CD4-positive, alpha-beta T cell treated with Interleukin-21 for 1 hour (primary cell): Measurements from ENCODE around the gene PHPT1.

ENCODE experiments used
- DNase-seq: peaks from one replicate; pipeline ENCODE4 v3.0.0-alpha.2; 2020

Gene PHPT1

DNA sequence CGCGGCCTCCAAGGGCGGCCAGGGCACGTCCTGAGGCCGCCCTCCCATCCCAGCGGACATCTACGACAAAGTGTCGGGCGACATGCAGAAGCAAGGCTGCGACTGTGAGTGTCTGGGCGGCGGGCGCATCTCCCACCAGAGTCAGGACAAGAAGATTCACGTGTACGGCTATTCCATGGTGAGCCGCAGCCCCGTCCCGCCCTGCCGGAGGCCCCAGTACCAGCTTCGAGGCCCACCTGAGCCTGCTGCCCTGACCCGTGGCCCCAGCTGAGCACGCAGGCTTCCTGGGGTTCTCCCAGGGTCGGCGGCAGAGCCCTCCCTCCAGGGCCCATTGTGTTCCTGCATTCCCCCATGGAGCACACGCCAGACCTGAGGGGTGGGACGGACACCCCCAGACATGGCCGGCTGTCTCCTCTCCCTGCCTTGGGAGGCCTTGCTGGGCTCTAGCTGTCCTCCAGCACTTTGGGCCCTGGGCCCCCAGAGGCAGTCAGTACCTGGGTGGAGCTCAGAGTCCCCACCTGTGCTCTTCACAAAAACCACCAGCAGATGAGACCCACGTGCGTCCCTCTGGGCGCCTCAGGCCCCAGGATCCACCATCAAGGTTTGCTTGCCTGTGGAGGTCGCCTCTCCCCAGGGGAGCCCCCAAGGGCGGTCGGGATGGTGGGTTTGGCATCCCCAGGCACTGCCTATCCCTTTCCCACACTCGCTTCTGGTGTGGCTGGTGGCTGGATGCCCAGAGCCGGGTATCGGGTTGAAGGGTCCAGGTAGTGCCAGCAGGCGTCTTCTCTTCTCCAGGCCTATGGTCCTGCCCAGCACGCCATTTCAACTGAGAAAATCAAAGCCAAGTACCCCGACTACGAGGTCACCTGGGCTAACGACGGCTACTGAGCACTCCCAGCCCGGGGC, 1.0 kb downstream of the PHPT1 start:
- DNase-seq, result no peak

DNA sequence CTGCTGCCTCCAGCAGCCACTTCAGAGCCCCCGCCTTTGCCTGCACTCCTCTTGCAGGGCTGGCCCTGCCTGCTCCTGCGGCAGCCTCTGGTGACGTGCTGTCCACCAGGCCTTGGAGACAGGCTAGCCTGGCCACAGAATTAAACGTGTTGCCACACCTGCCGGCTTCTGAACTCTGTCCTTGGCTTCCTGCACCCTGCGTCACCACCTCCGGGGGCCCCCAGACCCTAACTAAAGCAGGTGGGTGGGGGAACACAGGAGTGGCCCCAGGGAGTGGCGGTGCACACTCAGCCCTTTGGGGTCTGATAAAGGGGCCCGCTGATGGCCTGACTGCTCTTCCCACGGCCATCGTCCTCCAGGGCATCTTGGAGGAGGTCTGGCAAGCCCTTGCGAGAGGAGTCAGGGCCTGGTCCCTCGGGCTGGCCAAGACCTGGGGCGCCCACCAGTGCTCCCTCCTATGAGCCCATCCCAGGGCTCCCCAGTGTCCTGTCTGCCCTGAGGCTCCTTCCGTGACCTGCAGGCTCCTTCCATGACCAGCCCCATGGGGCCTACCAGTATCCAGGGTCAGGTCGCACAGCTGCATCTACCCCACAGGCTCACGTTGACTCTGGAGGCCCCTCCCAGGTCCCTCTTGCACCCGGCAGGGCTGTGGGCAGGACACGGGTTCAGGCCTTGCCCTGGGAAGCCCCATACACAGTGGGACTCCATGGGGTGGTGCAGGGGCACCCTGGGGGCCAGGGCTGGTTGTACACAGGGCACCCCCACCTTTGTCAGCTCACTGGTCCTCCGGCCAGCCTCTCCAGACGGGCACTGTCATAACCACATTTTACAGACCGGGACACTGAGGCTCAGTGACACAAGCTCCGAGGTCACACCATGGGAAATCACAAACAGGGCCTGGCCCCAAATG, 1.9 kb downstream of the PHPT1 start:
- no peak for DNase-seq

DNA sequence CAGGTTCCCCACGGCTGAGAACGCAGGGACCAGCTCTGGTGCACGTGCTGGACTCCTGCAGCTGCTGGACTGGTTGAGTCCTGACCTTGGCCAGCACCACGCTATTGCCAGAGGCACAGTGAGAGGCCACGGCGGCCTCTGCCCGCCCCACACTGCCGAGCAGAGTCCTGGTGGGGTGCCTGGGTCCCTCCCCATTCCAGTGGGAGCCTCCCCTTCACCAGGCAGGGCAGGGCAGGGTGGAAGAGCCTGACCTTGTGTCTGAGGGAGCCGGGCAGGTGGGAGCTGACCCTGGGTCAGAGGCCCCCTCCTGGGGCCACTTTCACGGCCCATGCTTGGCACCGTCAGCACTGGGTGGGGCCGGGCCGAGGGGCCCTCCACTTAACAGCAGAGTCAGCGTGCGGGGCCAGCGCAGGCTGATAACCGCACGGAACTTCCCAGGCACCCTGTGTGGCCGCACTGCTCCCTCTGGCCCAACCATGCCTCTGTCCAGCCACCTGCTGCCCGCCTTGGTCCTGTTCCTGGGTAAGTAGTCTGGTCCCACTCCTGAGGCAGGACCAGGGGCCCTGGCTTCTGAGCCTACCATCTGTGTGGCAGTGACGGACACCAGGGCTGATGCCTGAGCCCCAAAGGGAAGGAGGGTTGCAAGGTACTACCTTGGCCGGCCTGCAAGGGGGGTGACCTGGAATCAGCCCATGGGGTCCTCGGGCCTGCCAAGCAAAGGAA, 2.9 kb downstream of the PHPT1 start, which contains the start of gene MAMDC4:
Gene MAMDC4 (plus strand): TSS at position 406 of the 723 bp plus-strand sequence. CDS start 71 bp downstream, at position 477.
- DNase-seq, result no peak

DNA sequence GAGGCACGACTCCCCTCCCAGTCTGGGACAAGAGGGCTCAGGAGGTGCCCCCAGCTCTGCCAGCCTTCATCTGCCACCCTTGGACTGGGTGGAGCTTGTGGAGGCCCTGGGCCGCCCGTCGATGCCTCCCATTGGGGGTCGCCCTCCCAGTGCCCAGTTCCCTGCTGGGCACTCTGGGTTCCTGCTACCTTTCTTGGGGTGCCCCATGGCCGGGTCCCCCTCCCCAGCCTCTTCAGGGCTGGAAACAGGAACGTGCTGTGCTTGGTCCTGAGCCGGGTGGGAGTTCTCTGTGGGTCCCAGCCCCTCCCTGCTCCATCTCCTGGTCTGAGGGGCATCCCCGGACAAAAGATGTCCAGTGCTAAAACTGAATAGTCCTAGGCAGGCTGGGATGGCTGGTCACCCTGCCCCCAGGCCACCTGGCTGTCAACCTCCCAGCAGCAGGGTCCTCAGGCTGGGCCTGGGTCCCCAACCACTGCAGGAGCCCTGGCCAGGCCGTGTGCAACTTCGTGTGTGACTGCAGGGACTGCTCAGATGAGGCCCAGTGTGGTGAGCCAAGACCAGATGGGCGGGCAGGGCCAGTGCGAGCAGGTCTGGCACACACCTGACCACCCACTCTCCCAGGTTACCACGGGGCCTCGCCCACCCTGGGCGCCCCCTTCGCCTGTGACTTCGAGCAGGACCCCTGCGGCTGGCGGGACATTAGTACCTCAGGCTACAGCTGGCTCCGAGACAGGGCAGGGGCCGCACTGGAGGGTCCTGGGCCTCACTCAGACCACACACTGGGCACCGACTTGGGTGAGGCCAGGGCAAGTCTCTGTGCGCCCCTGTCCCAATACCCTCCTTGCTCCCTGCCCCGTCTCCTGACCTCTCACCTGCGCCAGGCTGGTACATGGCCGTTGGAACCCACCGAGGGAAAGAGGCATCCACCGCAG, 3.7 kb downstream of the PHPT1 start:
- DNase-seq, result no peak

DNA sequence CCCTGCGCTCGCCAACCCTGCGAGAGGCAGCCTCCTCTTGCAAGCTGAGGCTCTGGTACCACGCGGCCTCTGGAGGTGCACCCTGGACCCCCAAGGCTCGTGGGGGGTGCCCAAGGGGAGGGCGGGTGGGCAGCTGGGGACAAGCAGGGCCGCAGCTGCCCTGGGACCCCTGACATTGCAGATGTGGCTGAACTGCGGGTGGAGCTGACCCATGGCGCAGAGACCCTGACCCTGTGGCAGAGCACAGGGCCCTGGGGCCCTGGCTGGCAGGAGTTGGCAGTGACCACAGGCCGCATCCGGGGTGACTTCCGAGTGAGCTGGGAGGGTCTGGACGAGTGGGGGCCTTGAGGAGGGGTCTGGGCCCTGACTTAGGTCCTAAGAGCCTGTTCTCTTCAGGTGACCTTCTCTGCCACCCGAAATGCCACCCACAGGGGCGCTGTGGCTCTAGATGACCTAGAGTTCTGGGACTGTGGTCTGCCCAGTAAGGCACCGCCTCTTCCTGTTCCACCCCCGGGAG, 4.4 kb downstream of the PHPT1 start:
- DNase-seq, result no peak

DNA sequence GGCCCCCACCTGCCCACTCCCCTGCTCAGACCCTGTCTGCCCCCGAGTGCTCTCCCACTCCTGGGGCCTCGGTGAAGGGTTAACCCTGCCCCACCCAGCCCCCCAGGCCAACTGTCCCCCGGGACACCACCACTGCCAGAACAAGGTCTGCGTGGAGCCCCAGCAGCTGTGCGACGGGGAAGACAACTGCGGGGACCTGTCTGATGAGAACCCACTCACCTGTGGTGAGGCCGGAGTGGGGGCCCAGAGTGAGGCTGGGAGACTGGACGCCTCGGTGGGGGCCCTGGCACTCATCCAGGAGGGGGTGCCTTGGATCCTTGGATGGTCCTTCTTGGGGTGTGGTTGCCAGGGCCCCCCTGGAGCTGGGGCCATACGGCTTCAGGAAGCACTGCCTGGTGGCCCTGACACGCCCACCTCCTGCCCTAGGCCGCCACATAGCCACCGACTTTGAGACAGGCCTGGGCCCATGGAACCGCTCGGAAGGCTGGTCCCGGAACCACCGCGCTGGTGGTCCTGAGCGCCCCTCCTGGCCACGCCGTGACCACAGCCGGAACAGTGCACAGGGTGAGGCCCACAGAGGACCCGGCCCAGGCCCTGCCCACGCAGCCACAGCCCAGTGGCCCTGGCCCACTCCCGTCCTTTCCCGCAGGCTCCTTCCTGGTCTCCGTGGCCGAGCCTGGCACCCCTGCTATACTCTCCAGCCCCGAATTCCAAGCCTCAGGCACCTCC, 5.1 kb downstream of the PHPT1 start:
- DNase-seq, result no peak

DNA sequence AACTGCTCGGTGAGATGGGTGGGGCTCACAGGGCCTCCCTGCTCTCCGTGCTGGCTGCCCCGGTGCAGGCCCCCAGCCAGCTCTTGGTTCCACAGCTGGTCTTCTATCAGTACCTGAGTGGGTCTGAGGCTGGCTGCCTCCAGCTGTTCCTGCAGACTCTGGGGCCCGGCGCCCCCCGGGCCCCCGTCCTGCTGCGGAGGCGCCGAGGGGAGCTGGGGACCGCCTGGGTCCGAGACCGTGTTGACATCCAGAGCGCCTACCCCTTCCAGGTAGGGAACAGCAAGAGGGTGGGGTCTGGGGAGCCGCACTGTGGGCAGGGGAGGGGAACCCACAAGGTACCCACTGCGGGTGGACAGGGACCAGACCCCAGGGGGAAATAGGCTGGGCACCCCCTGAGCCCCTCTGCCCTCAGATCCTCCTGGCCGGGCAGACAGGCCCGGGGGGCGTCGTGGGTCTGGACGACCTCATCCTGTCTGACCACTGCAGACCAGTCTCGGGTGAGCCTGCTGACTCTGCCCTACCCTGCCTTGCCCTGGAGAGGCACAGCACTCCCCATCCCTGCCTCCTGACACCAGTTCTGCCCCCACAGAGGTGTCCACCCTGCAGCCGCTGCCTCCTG, 5.7 kb downstream of the PHPT1 start:
- DNase-seq, result no peak

DNA sequence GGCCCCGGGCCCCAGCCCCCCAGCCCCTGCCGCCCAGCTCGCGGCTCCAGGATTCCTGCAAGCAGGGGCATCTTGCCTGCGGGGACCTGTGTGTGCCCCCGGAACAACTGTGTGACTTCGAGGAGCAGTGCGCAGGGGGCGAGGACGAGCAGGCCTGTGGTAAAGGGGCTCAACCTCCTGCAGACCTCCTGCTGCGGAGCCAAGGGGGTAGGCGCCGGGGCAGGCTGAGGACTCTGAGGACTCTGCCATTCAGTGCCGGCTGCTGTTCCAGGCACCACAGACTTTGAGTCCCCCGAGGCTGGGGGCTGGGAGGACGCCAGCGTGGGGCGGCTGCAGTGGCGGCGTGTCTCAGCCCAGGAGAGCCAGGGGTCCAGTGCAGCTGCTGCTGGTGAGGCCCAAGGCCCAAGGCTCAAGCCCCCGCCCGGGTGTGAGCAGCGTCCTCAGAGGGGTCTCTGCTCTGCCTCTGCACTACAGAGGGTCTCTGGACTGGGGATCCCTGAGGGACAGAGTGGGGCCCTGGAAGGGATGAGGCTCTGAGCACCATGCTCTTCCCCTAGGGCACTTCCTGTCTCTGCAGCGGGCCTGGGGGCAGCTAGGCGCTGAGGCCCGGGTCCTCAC, 6.4 kb downstream of the PHPT1 start:
- no peak for DNase-seq

DNA sequence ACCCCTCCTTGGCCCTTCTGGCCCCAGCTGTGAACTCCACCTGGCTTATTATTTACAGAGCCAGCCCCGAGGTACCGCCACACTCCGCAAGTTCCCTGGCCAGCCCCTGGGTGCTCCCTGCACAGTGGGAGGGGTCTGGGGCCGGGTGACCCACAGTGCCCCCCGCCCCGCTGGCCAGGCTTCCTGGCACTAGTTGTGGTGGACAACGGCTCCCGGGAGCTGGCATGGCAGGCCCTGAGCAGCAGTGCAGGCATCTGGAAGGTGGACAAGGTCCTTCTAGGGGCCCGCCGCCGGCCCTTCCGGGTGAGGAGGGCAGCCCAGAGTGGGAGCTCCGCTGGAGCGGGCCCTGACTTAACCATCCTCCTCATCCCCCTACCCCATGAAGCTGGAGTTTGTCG, 6.9 kb downstream of the PHPT1 start:
- no peak for DNase-seq

DNA sequence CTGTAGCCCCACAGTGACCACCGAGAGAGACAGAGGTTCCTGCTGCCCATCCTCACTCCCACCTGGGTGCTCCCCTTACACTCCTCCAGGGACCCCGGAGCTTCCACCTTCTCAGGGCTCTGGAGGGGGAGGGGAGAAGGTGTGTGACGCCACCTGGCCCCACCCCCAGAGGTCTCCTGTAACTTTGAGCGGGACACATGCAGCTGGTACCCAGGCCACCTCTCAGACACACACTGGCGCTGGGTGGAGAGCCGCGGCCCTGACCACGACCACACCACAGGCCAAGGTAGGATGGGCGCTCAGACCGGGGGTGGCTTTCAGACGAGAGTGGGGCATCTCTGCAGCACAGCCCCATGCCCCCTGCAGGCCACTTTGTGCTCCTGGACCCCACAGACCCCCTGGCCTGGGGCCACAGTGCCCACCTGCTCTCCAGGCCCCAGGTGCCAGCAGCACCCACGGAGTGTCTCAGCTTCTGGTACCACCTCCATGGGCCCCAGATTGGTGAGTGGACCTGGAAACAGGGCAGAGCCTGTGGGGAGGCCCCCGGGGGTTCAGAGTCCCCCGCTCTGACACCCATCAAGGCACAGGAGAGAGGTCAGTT, 7.4 kb downstream of the PHPT1 start:
- no peak for DNase-seq

DNA sequence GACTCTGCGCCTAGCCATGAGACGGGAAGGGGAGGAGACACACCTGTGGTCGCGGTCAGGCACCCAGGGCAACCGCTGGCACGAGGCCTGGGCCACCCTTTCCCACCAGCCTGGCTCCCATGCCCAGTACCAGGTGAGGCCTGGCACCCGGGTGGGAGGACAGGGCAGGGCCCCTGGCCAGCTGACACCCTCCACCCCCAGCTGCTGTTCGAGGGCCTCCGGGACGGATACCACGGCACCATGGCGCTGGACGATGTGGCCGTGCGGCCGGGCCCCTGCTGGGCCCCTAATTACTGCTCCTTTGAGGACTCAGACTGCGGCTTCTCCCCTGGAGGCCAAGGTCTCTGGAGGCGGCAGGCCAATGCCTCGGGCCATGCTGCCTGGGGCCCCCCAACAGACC, 8.0 kb downstream of the PHPT1 start:
- no peak for DNase-seq

DNA sequence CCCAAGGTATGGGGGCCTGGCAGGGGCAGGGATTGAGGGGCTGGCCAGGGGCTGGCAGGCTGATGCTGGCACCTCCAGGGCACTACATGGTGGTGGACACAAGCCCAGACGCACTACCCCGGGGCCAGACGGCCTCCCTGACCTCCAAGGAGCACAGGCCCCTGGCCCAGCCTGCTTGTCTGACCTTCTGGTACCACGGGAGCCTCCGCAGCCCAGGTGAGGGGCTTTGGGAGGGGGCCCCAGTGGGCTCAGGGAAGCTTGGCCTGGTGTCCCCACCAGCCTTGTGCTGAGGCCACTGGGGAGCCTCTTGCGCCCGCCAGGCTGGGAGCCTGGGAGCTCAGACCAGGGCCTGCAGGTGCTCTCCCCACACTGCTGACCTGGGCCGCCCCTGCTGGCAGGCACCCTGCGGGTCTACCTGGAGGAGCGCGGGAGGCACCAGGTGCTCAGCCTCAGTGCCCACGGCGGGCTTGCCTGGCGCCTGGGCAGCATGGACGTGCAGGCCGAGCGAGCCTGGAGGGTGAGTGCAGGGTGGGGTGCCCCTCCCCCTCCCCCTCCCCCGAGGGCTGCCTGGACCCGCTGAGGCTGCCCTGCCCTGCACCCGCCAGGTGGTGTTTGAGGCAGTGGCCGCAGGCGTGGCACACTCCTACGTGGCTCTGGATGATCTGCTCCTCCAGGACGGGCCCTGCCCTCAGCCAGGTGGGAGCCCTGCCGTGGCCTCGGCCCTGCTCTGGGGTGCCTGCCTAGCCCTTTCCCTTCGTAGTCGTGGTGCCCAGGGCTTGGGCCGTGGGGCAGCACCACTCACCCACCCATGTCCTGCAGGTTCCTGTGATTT, 8.6 kb downstream of the PHPT1 start:
- DNase-seq, result no peak

DNA sequence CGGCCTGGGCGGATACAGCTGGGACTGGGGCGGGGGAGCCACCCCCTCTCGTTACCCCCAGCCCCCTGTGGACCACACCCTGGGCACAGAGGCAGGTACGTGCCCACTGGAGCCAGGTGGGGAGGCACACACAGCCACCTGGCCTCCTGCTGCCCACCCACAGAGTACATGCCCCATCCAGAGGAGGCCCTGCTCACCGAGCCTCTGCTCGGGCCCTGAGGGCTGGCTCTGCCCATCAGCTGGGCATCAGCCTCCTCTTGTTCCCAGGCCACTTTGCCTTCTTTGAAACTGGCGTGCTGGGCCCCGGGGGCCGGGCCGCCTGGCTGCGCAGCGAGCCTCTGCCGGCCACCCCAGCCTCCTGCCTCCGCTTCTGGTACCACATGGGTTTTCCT, 9.2 kb downstream of the PHPT1 start:
- no peak for DNase-seq

DNA sequence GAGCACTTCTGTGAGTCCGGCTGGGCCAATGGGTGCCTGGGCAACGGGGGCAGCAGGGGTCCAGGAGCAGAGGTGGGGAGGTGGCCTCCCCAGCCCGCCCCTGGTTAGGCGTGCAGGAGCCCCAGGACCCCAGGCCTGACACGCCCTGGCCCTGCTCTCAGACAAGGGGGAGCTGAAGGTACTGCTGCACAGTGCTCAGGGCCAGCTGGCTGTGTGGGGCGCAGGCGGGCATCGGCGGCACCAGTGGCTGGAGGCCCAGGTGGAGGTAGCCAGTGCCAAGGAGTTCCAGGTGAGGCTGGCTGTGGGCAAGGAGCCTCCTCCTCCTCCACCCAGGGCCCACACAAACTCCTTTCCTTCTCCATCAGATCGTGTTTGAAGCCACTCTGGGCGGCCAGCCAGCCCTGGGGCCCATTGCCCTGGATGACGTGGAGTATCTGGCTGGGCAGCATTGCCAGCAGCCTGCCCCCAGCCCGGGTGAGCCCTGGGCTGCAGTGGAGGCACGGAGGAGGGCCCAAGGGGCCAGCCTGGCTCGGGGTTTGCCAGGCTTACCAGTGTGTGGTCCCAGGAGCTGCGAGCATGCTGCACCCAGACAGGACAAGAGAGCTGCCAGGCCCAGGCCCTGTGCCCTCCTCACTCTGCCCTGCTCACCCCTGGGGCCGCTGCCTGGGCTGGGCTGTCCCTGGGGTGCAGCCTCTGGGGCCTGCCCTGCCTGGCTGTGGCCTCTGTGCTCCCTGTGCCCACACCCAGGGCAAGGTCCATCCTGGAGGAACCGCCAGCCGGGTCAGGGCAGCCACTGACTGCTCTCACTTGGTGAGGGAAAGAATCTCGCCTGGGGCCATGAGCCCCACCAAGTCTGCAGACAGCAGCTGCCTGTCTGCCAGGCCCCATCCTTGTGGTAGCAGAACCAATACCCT, 9.9 kb downstream of the PHPT1 start:
- DNase-seq, result no peak

DNA sequence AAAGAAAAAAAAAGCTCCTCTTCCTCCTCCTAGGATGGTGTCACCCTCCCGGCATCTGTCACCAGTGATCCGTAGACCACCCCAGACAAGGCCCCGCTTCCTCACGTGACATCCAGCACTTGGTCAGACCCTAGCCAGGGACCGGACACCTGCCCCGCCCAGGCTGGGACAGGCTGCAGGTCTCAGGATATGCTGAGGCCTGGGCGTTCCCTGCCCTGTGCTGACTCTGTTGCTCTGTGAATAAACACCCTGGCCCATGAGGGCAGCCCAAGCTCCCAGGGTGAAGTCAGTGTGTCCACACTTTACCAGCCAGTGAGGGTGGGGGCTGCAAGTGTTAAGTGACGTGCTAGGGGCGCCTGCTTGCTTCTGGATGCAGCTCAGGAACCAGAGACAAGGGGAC, 11.3 kb downstream of the PHPT1 start:
- DNase-seq, result no peak

DNA sequence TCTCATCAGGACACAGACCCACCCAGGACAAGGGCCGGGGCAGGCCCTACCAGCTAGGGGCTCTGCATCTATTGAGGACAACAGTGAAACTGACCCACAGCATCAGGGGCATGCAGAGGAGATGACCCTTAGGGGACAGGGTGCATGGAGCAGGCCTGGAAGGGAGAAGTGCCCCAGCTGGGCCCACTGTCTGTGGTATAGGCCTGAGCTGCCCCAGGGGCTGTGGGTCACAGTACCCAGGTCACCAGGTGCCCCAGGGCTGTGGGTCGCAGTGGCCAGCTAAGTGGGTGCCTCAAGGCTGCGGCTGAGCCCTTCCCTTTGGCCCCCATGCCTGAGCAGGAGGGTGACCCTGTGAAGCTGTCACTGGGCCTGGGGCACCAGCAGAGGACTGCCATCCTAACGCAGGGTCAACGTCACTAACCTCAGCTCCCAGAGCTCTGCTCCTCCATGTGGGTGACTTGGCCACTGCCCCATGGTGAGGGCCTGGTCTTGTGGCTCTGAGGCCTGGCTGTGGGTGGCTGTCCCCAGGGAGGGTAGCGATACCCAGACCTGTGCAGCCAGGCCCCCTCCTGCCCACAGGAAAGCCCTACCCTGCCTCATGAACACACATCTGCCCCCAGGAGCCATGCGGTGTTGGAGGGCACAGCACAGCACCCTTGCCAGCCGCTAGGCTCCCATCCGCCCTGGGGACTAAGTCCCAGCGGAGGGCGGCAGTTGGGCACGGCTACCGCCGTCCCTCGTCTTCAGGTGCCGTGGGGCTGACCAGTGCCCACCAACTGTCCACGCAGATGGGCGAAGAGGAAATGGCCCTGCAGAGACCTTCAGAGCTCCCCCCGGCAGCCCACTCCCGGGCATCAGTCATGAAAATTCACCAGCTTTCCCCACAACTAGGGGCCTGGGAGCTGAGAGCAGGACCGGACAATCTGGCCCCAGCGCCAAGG, 12.0 kb downstream of the PHPT1 start:
- DNase-seq, result no peak
